IMR-90 (cell line): Measurements from ENCODE around the gene SIPA1. TPM values are rescaled to one million over a fixed set of nuclear protein-coding genes. Genes with fewer than 3 reads are reported as not detected.

Experiments
- ATAC-seq: fragments of 200-7000 bp; cut with Tn5 transposase; 2 replicates; pipeline ENCODE4 v1.9.1; 2020; ENCODE audit warnings: low read depth, mild to moderate bottlenecking, moderate library complexity
- BruUV-seq: library from RNA; stranded (reverse); fragments of 400-500 nt; replicated peaks from 2 replicates; lab custom pipeline; 2021; lab: Mats Ljungman, UMichigan
- CTCF ChIA-PET: fragments of 300-600 bp; formaldehyde crosslinking; extraction: SDS; loops from one replicate; lab custom pipeline; 2021; ENCODE audit warnings: antibody characterized with exemption; lab: Yijun Ruan, JAX
- POLR2A ChIA-PET: fragments of 300-600 bp; sonication (Branson Sonifier 250); formaldehyde crosslinking; loops from one replicate; lab custom pipeline; 2022; ENCODE audit warnings: antibody characterized with exemption; ENCODE audit not compliant: unreplicated experiment; lab: Charles Lee
- DNase-seq: peaks from one replicate; pipeline ENCODE4 v3.0.0; 2013
- H2AFZ ChIP-seq: replicated peaks from 2 replicates; pipeline ENCODE3; 2013; ENCODE audit warnings: low read length, mild to moderate bottlenecking; ENCODE audit not compliant: poor library complexity
- H2AK5ac ChIP-seq: 2 replicates; pipeline ENCODE4 v1.6.1; 2013; ENCODE audit warnings: low read depth, low read length, inconsistent platforms
- H2AK9ac ChIP-seq: replicated peaks from 2 replicates; pipeline ENCODE3; 2013; ENCODE audit warnings: mild to moderate bottlenecking, low read depth, low read length, moderate library complexity; ENCODE audit not compliant: poor library complexity
- H2BK120ac ChIP-seq: 2 replicates; pipeline ENCODE4 v1.6.1; 2013; ENCODE audit warnings: low read depth, low read length, inconsistent platforms
- H2BK15ac ChIP-seq: 3 replicates; pipeline ENCODE4 v1.6.1; 2013; ENCODE audit warnings: low read depth, low read length, inconsistent platforms
- H2BK20ac ChIP-seq: 2 replicates; pipeline ENCODE4 v1.6.1; 2013; ENCODE audit warnings: low read depth, mild to moderate bottlenecking, inconsistent platforms, low read length, moderate library complexity
- H2BK5ac ChIP-seq: 2 replicates; pipeline ENCODE4 v1.6.1; 2013; ENCODE audit warnings: mild to moderate bottlenecking, low read depth, low read length, inconsistent platforms; ENCODE audit not compliant: poor library complexity, severe bottlenecking
- H3K14ac ChIP-seq: replicated peaks from 2 replicates; pipeline ENCODE4 v1.6.1; 2013; ENCODE audit warnings: low read depth, low read length, inconsistent platforms
- H3K18ac ChIP-seq: 2 replicates; pipeline ENCODE4 v1.6.1; 2013; ENCODE audit warnings: low read depth, low read length, control low read depth
- H3K23ac ChIP-seq: 2 replicates; pipeline ENCODE4 v1.6.1; 2013; ENCODE audit warnings: low read depth, low read length, inconsistent platforms
- H3K27ac ChIP-seq: 2 replicates; pipeline ENCODE4 v1.5.1; 2013; ENCODE audit warnings: mild to moderate bottlenecking, control low read depth, low read length; ENCODE audit not compliant: insufficient read depth
- H3K27me3 ChIP-seq: 2 replicates; pipeline ENCODE4 v1.6.1; 2013; ENCODE audit warnings: low read length; ENCODE audit not compliant: control insufficient read depth, insufficient read depth
- H3K36me3 ChIP-seq: 2 replicates; pipeline ENCODE4 v1.6.1; 2013; ENCODE audit warnings: low read length, mixed read lengths; ENCODE audit not compliant: control insufficient read depth, insufficient read depth
- H3K4ac ChIP-seq: 2 replicates; pipeline ENCODE4 v1.6.1; 2013; ENCODE audit warnings: low read depth, low read length, inconsistent platforms
- H3K4me1 ChIP-seq: 2 replicates; pipeline ENCODE4 v1.6.1; 2013; ENCODE audit warnings: low read length, mixed read lengths; ENCODE audit not compliant: control insufficient read depth, insufficient read depth
- H3K4me2 ChIP-seq: 2 replicates; pipeline ENCODE4 v1.6.1; 2013; ENCODE audit warnings: low read depth, mild to moderate bottlenecking, control low read depth, low read length, moderate library complexity
- H3K4me3 ChIP-seq: 2 replicates; pipeline ENCODE4 v1.5.1; 2013; ENCODE audit warnings: low read depth, mild to moderate bottlenecking, control low read depth, low read length, moderate library complexity; ENCODE audit not compliant: insufficient read depth
- H3K56ac ChIP-seq: 2 replicates; pipeline ENCODE4 v1.6.1; 2013; ENCODE audit warnings: low read length, inconsistent platforms; ENCODE audit not compliant: insufficient read depth; ENCODE audit errors: extremely low read depth
- H3K79me1 ChIP-seq, 2 experiments: 2 replicates each; pipeline ENCODE4 v1.6.1; 2013; ENCODE audit warnings: low read length in 2 of 2, inconsistent platforms in 1 of 2, low read depth in 1 of 2
- H3K9ac ChIP-seq: 2 replicates; pipeline ENCODE4 v1.6.1; 2013; ENCODE audit warnings: low read depth, low read length, control low read depth
- H3K9me1 ChIP-seq: 2 replicates; pipeline ENCODE4 v1.6.1; 2013; ENCODE audit warnings: low read length, inconsistent platforms; ENCODE audit not compliant: insufficient read depth
- H3K9me3 ChIP-seq: 2 replicates; pipeline ENCODE4 v1.6.1; 2013; ENCODE audit warnings: low read length; ENCODE audit not compliant: control insufficient read depth, insufficient read depth
- H4K20me1 ChIP-seq: 2 replicates; pipeline ENCODE4 v1.6.1; 2013; ENCODE audit warnings: low read length, inconsistent platforms; ENCODE audit not compliant: insufficient read depth
- H4K5ac ChIP-seq: 2 replicates; pipeline ENCODE4 v1.6.1; 2013; ENCODE audit warnings: mild to moderate bottlenecking, low read depth, low read length, control low read depth
- H4K8ac ChIP-seq, 2 experiments: 2 replicates each; pipeline ENCODE4 v1.6.1; 2013; ENCODE audit warnings: low read depth in 2 of 2, low read length in 2 of 2, control low read depth in 1 of 2, inconsistent platforms in 1 of 2
- H4K91ac ChIP-seq: 2 replicates; pipeline ENCODE4 v1.6.1; 2013; ENCODE audit warnings: low read depth, low read length, inconsistent platforms; ENCODE audit not compliant: insufficient read depth
- CEBPB ChIP-seq: IDR thresholded peaks from 2 replicates; pipeline ENCODE4 v1.6.1; 2012; ENCODE audit warnings: low read depth, low read length, improper control_type of control experiment
- FOS ChIP-seq: fragments of 150-350 bp; IDR thresholded peaks from 2 replicates; pipeline ENCODE4 v1.6.1; 2016; ENCODE audit warnings: low read depth, low read length
- MAFK ChIP-seq: IDR thresholded peaks from 2 replicates; pipeline ENCODE4 v1.6.1; 2012; ENCODE audit warnings: low read depth, low read length, improper control_type of control experiment
- MAZ ChIP-seq: IDR thresholded peaks from 2 replicates; pipeline ENCODE4 v1.6.1; 2012; ENCODE audit warnings: low read depth, mild to moderate bottlenecking, low read length, improper control_type of control experiment, moderate library complexity, borderline replicate concordance
- MXI1 ChIP-seq: IDR thresholded peaks from 2 replicates; pipeline ENCODE4 v1.6.1; 2012; ENCODE audit warnings: low read depth, mild to moderate bottlenecking, low read length, moderate library complexity, borderline replicate concordance
- RCOR1 ChIP-seq: IDR thresholded peaks from 2 replicates; pipeline ENCODE4 v1.6.1; 2012; ENCODE audit warnings: mild to moderate bottlenecking, low read length, improper control_type of control experiment; ENCODE audit not compliant: insufficient replicate concordance
- RFX5 ChIP-seq: IDR thresholded peaks from 2 replicates; pipeline ENCODE4 v1.8.0; 2012; ENCODE audit warnings: low read depth, mild to moderate bottlenecking, low read length, moderate library complexity
- SMC3 ChIP-seq: fragments of 150-350 bp; IDR thresholded peaks from 2 replicates; pipeline ENCODE4 v1.6.1; 2016; ENCODE audit warnings: low read depth, mild to moderate bottlenecking, antibody characterized with exemption, low read length, moderate library complexity
- WGBS, 2 experiments: methylation state at CpG; one replicate each; pipeline versions ENCODE4 v1.1.5 to v1.1.7; 2013; ENCODE audit warnings: missing lambda C conversion rate in 2 of 2; ENCODE audit not compliant: insufficient read length in 1 of 2; ENCODE audit errors: extremely low coverage in 2 of 2; 5-methylcytosine and 5-hydroxymethylcytosine counted together
- dilution Hi-C: fragments of 300-500 bp; cut with HindIII; formaldehyde crosslinking; loops from one replicate; pipeline ENCODE4 v1.14.3; 2018; ENCODE audit warnings: low sequenced_read_pairs; ENCODE audit not compliant: unreplicated experiment
- in situ Hi-C: fragments of 300-500 bp; cut with MboI; formaldehyde crosslinking; loops from 3 replicates; pipeline ENCODE4 v1.14.3; 2019; ENCODE audit warnings: low sequenced_read_pairs, inconsistent platforms, mixed read lengths
- intact Hi-C: fragments of 100-400 bp; cut with micrococcal nuclease; formaldehyde crosslinking; loops from 2 replicates; pipeline ENCODE4 v1.10.0; 2022
- polyA plus RNA-seq, 3 experiments: library from polyadenylated mRNA; depleted of rRNA; stranded (reverse); fragments of >200 nt; gene quantifications; 2 replicates each; pipeline ENCODE4 v1.2.3, GENCODE V29; 2012; ENCODE audit warnings: low replicate concordance in 1 of 3
- total RNA-seq: library from RNA; depleted of rRNA; stranded (reverse); fragments of >200 nt; gene quantifications from 2 replicates; pipeline ENCODE4 v1.2.3, GENCODE V29; 2012
- TF ChIP-seq, protein P1 (sequence below): fragments of 150-350 bp; IDR thresholded peaks from 2 replicates; pipeline ENCODE4 v1.6.1; 2017; ENCODE audit warnings: mild to moderate bottlenecking, antibody characterized with exemption, low read length, low read depth

SIPA1 gene
- total and polyA plus RNA-seq, 2 of the 4 experiments (the other 2 are of a cell fraction) = 10.6 to 39.7 TPM

DNA sequence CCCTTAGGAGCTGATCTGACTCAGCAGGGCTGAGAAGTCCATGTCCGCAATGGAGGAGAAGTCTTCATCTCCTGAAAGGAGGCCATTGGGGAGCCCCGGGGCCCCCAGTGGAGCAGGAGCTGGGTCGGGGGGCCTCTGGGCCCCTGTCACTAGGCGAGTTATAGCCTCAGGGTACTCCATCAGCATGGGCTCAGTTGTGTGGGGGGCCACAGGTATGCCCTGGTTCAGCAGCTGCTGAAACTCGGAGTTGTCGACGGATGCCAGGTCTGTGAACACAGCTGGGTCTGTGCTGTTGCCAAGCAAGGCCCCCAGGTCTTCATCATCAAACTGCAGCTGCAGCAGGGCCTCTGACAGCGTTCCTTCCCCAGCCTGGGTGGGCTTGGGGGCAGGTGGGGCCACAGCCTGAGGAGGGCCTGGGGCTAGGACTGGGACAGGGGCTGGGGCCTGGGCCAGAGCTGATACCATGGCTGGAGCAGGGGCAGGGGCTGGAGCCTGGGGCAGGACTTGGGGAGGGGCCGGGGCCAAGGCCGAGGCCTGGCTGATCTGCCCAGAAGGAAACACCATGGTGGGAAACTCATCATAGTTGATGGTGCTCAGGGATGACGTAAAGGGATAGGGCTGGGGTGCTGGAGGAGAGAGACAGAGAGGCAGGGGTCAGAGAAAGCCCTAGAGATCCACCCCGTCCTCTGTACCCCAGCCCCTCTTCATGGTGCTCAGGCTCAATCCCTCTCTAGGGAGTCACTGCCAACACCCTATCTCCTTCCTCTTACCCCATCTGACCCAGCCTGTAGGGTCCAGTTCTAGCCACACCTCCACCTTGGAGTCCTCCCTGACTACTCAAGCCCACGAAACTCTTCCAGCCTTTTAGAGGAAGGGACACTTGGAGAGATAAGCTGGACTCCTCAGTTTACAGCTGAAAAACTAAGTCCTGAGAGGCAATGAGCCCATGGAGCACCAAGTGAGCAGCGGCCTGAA, 16.8 kb downstream of the SIPA1 start:
- 94% methylated on average over 7 of the region's 14 CpGs; no CpG with 5 or more reads in 1 of the 2 experiments for WGBS, 2 experiments
- DNase-seq (no peak), ATAC-seq (no peak)
- POLR2A ChIA-PET = interaction anchor here (0.7 kb wide), 1 partner anchor 179 kb away, joined by 7 read pairs; the partner anchor contains the start of gene SNX32
- no peak overlapping the region for H2AK5ac ChIP-seq
- in situ Hi-C loops (no loop called here), intact Hi-C loops (no loop called here), dilution Hi-C loops (no loop called here)
- H3K79me1 ChIP-seq = peaks cover 31 to 57% of the 10 kb centered on the region in 2 experiments; a peak in 3 of 4 replicates
- H4K5ac ChIP-seq = no peak overlapping the region
- H3K56ac ChIP-seq = no peak overlapping the region
- no peak overlapping the region for H2BK120ac ChIP-seq
- no peaks in the 10 kb centered on the region for H3K27me3 ChIP-seq
- no peak for TF ChIP-seq MXI1
- no peak for TF ChIP-seq CEBPB
- TF ChIP-seq MAFK = no peak
- TF ChIP-seq SMC3 = no peak
- TF ChIP-seq FOS = no peak
- TF ChIP-seq RCOR1 = no peak
- TF ChIP-seq RFX5 = no peak
- no peak for TF ChIP-seq MAZ
- TF ChIP-seq, protein P1, sequence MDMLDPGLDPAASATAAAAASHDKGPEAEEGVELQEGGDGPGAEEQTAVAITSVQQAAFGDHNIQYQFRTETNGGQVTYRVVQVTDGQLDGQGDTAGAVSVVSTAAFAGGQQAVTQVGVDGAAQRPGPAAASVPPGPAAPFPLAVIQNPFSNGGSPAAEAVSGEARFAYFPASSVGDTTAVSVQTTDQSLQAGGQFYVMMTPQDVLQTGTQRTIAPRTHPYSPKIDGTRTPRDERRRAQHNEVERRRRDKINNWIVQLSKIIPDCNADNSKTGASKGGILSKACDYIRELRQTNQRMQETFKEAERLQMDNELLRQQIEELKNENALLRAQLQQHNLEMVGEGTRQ = no peak
- peaks cover 17% of the 10 kb centered on the region for H3K4me1 ChIP-seq
- CTCF ChIA-PET = no interaction called here
- peaks cover 61% of the 10 kb centered on the region for H3K36me3 ChIP-seq
- H3K9ac ChIP-seq = no peak overlapping the region
- no peak overlapping the region for H3K14ac ChIP-seq
- no peaks in the 10 kb centered on the region for H3K9me3 ChIP-seq
- no peak overlapping the region for H2BK5ac ChIP-seq
- H2AFZ ChIP-seq = no peak overlapping the region
- no peak overlapping the region for H3K18ac ChIP-seq
- no peak overlapping the region for H3K4me3 ChIP-seq
- no peak overlapping the region for H3K23ac ChIP-seq
- peaks cover 4% of the 10 kb centered on the region; the same call in 1 of the 2 replicates for H4K20me1 ChIP-seq
- H3K9me1 ChIP-seq = peaks cover 14% of the 10 kb centered on the region
- no TSS peak for BruUV-seq
- H4K8ac ChIP-seq = no peak overlapping the region
- H2BK20ac ChIP-seq = no peak overlapping the region
- H3K27ac ChIP-seq = no peak overlapping the region
- H3K4ac ChIP-seq = no peak overlapping the region
- no peak overlapping the region for H4K91ac ChIP-seq
- H3K4me2 ChIP-seq = no peak overlapping the region
- H2AK9ac ChIP-seq = no peak overlapping the region
- H2BK15ac ChIP-seq = no peak overlapping the region
